Gastrocnemius medialis (tissue), 4 donors: ENCODE results near the gene ALPP.

ENCODE experiments used
- CTCF ChIP-seq, 5 experiments: fragments of 450-650 bp in 3 of 5; fragments of 200-600 bp in 2 of 5; sonication (generic) in 2 of 5; IDR thresholded peaks in 4 of 5; conservative IDR thresholded peaks in 1 of 5; 1 replicate in 4 of 5; 2 replicates in 1 of 5; pipeline ENCODE4 v1.5.1; 2016 to 2019; ENCODE audit warnings: antibody characterized with exemption in 5 of 5, mild to moderate bottlenecking in 3 of 5, moderate library complexity in 3 of 5
- POLR2A ChIP-seq, 2 donors: fragments of 450-650 bp; IDR thresholded peaks; one replicate each; pipeline ENCODE4 v1.6.1; 2017; ENCODE audit warnings: antibody characterized with exemption in 2 of 2, mild to moderate bottlenecking in 2 of 2, moderate library complexity in 2 of 2

- TF ChIP-seq CTCF (IDR thresholded peaks at IDR 0.05 in 4 of 5, conservative IDR thresholded peaks at IDR 0.05 in 1 of 5) (no peak), POLR2A (IDR thresholded peaks at IDR 0.05) (no peak)
Measured at GRCh38 chr2:232422051-232422450, 43.5 kb downstream of the ALPP start.
